Endothelial cell of umbilical vein (primary cell): ENCODE data around the gene BABAM2. TPM values are rescaled to one million over a fixed set of nuclear protein-coding genes. Genes with fewer than 3 reads are reported as not detected.

Experiments
- BruUV-seq: library from RNA; stranded (reverse); fragments of 400-500 nt; replicated peaks from 2 replicates; lab custom pipeline; 2021; lab: Mats Ljungman, UMichigan
- CTCF ChIA-PET: fragments of 300-600, 350-600 bp; sonication (Branson Sonifier 250); formaldehyde crosslinking; loops from one replicate; lab custom pipeline; 2021; ENCODE audit warnings: antibody characterized with exemption, inconsistent platforms; lab: Charles Lee
- POLR2A ChIA-PET: fragments of 300-600, 350-600 bp; sonication (Branson Sonifier 250); formaldehyde crosslinking; loops from one replicate; lab custom pipeline; 2021; ENCODE audit warnings: antibody characterized with exemption, inconsistent platforms; lab: Charles Lee
- DNase-seq: peaks from one replicate; pipeline ENCODE4 v3.0.0-alpha.2; 2011; ENCODE audit warnings: low read depth, low spot score
- FAIRE-seq: peaks from 2 replicates; lab custom pipeline; 2011; peaks lifted over from hg19 to GRCh38; lab: Jason Lieb, UNC
- H2AFZ ChIP-seq: 2 replicates; pipeline ENCODE4 v1.6.0; 2012; ENCODE audit warnings: low read depth, low read length, control low read depth, inconsistent platforms
- H3K27ac ChIP-seq: 2 replicates; pipeline ENCODE4 v1.5.1; 2011; ENCODE audit warnings: low read depth, mild to moderate bottlenecking, control low read depth, low read length, moderate library complexity; ENCODE audit not compliant: insufficient read depth
- H3K27me3 ChIP-seq, 2 experiments: 2 replicates each; pipeline versions ENCODE4 v1.6.0 to v1.6.1; 2011; ENCODE audit warnings: low read length in 2 of 2, mixed read lengths in 1 of 2; ENCODE audit not compliant: control insufficient read depth in 2 of 2, insufficient read depth in 2 of 2
- H3K36me3 ChIP-seq, 2 experiments: 2 replicates in 1 of 2; 3 replicates in 1 of 2; pipeline ENCODE4 v1.5.1; 2011; ENCODE audit warnings: low read length in 2 of 2, mild to moderate bottlenecking in 1 of 2, moderate library complexity in 1 of 2; ENCODE audit not compliant: control insufficient read depth in 2 of 2, insufficient read depth in 2 of 2; ENCODE audit errors: extremely low read depth in 1 of 2
- H3K4me1 ChIP-seq: 3 replicates; pipeline ENCODE4 v1.5.1; 2011; ENCODE audit warnings: mild to moderate bottlenecking, low read length; ENCODE audit not compliant: control insufficient read depth, insufficient read depth; ENCODE audit errors: extremely low read depth
- H3K4me2 ChIP-seq: 2 replicates; pipeline ENCODE4 v1.6.1; 2011; ENCODE audit warnings: low read length, control low read depth, mixed read lengths; ENCODE audit not compliant: insufficient read depth
- H3K4me3 ChIP-seq, 3 experiments: fragments of 200-600 bp in 1 of 3; sonication (generic), shearing (Covaris generic) in 1 of 3; replicated peaks in 1 of 3; 2 replicates each; pipeline ENCODE4 v1.5.1; 2011 to 2016; ENCODE audit warnings: control low read depth in 3 of 3, low read length in 3 of 3, mild to moderate bottlenecking in 2 of 3, inconsistent platforms in 1 of 3, low read depth in 1 of 3, moderate library complexity in 1 of 3; ENCODE audit not compliant: insufficient read depth in 1 of 3
- H3K79me2 ChIP-seq: 2 replicates; pipeline ENCODE4 v1.6.0; 2012; ENCODE audit warnings: low read length, inconsistent platforms; ENCODE audit not compliant: control insufficient read depth, insufficient read depth
- H3K9ac ChIP-seq: replicated peaks from 2 replicates; pipeline ENCODE3; 2011; ENCODE audit warnings: low read length, control low read depth; ENCODE audit not compliant: insufficient read depth; ENCODE audit errors: extremely low read depth
- H3K9me1 ChIP-seq: replicated peaks from 3 replicates; pipeline ENCODE4 v1.6.0; 2011; ENCODE audit warnings: mild to moderate bottlenecking, low read length; ENCODE audit not compliant: control insufficient read depth, insufficient read depth; ENCODE audit errors: extremely low read depth
- H3K9me3 ChIP-seq: replicated peaks from 2 replicates; pipeline ENCODE4 v1.5.1; 2012; ENCODE audit warnings: low read length, inconsistent platforms; ENCODE audit not compliant: control insufficient read depth, insufficient read depth
- H4K20me1 ChIP-seq: replicated peaks from 2 replicates; pipeline ENCODE3; 2011; ENCODE audit warnings: mild to moderate bottlenecking, low read length; ENCODE audit not compliant: control insufficient read depth, insufficient read depth; ENCODE audit errors: extremely low read depth
- EZH2 ChIP-seq: IDR thresholded peaks from 2 replicates; pipeline ENCODE4 v1.6.1; 2012; ENCODE audit warnings: borderline replicate concordance, low read depth, mild to moderate bottlenecking, moderate library complexity, low read length, inconsistent platforms; ENCODE audit not compliant: severe bottlenecking
- FOS ChIP-seq: IDR thresholded peaks from 2 replicates; pipeline ENCODE4 v1.6.1; 2011; ENCODE audit warnings: mild to moderate bottlenecking, low read length, moderate library complexity, borderline replicate concordance; ENCODE audit not compliant: insufficient read depth
- GATA2 ChIP-seq: IDR thresholded peaks from 2 replicates; pipeline ENCODE4 v1.7.0; 2011; ENCODE audit warnings: low read depth, mild to moderate bottlenecking, moderate library complexity, mixed read lengths, low read length; ENCODE audit not compliant: insufficient read length, insufficient read depth
- JUN ChIP-seq: IDR thresholded peaks from 2 replicates; pipeline ENCODE4 v1.6.1; 2011; ENCODE audit warnings: borderline replicate concordance, low read depth; ENCODE audit not compliant: insufficient read length, insufficient read depth
- MYC ChIP-seq: IDR thresholded peaks from one replicate; pipeline ENCODE4 v1.6.1; 2011; ENCODE audit warnings: mild to moderate bottlenecking, low read depth, low read length
- POLR2A ChIP-seq: IDR thresholded peaks from 2 replicates; pipeline ENCODE4 v1.6.1; 2012; ENCODE audit warnings: low read depth, mild to moderate bottlenecking, control low read depth, low read length
- POLR2AphosphoS5 ChIP-seq: IDR thresholded peaks from 2 replicates; pipeline ENCODE4 v1.6.1; 2012; ENCODE audit warnings: low read depth, mild to moderate bottlenecking, control low read depth, low read length, moderate library complexity; ENCODE audit not compliant: insufficient read depth
- dilution Hi-C: fragments of 300-500 bp; cut with MboI; formaldehyde crosslinking; loops from one replicate; pipeline ENCODE4 v1.15.0; 2019; ENCODE audit warnings: low sequenced_read_pairs; ENCODE audit not compliant: extremely low pct_ligation_motif_present
- intact Hi-C: fragments of 100-400 bp; cut with micrococcal nuclease; formaldehyde crosslinking; loops from one replicate; pipeline ENCODE4 v1.10.0; 2022
- polyA plus RNA-seq, 4 experiments: library from polyadenylated mRNA; depleted of rRNA in 3 of 4; stranded (reverse) in 3 of 4; unstranded in 1 of 4; fragments of >200 nt; gene quantifications; 2 replicates each; pipeline versions ENCODE4 v1.2.1 to v1.2.3, GENCODE V29; 2011 to 2012; ENCODE audit warnings: missing spikeins in 1 of 4
- total RNA-seq: library from RNA; stranded (reverse); gene quantifications from 2 replicates; pipeline ENCODE4 v1.2.3, GENCODE V29; 2021
- TF ChIP-seq, protein P1 (sequence below): IDR thresholded peaks from 2 replicates; pipeline ENCODE4 v1.6.1; 2011; ENCODE audit not compliant: insufficient read depth, insufficient read length
- TF ChIP-seq, protein P2 (sequence below), 2 donors: IDR thresholded peaks; 1 replicate in 1 of 2; 2 replicates in 1 of 2; pipeline ENCODE4 v1.5.1; 2011; ENCODE audit warnings: low read length in 2 of 2, mild to moderate bottlenecking in 2 of 2, moderate library complexity in 2 of 2, control low read depth in 1 of 2, inconsistent platforms in 1 of 2, low read depth in 1 of 2; ENCODE audit not compliant: insufficient read depth in 1 of 2; ENCODE audit errors: extremely low read depth in 1 of 2

BABAM2 gene
- total and polyA plus RNA-seq, 2 donors (not counting 3 experiments of a cell fraction or from before 2014, with no cell fraction given) = 19.9 to 27.6 TPM

DNA sequence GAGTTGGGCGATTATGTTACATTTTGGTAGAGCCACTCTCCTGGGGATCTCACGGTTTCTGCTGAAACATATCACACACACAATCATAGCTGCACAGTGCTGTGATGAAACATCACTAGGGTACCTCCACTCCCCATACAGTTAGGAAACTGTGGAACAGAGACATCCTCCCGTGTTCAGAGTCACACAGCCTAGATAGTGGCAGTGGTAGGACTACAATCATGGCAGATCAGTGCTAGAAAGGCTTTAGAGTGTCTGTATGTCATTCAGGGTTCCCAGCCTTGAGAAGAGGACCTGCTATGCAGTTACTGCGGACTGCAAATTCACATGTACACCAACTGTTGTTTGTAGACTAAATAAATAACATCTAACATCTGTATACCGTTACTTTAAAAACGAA is 291.8 kb downstream of the BABAM2 start:
- Histone ChIP-seq H3K27me3 (no peaks in the 10 kb centered on the region), H3K4me1 (no peaks in the 10 kb centered on the region), H4K20me1 (no peaks in the 10 kb centered on the region), H2AFZ (no peak overlapping the region), H3K27ac (no peak overlapping the region), H3K4me2 (no peak overlapping the region), H3K4me3 (no peak overlapping the region), H3K79me2 (no peaks in the 10 kb centered on the region), H3K9me1 (no peaks in the 10 kb centered on the region), H3K9ac (no peak overlapping the region), H3K36me3 (no peaks in the 10 kb centered on the region), H3K9me3 (no peaks in the 10 kb centered on the region)
- no peak for FAIRE-seq
- CTCF ChIA-PET = no interaction called here
- TF ChIP-seq FOS = no peak
- TF ChIP-seq POLR2AphosphoS5 = no peak
- no peak for TF ChIP-seq EZH2
- TF ChIP-seq, protein P1, sequence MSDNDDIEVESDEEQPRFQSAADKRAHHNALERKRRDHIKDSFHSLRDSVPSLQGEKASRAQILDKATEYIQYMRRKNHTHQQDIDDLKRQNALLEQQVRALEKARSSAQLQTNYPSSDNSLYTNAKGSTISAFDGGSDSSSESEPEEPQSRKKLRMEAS = no peak
- TF ChIP-seq POLR2A = no peak
- TF ChIP-seq MYC = no peak
- no peak for TF ChIP-seq JUN
- TF ChIP-seq, protein P2, sequence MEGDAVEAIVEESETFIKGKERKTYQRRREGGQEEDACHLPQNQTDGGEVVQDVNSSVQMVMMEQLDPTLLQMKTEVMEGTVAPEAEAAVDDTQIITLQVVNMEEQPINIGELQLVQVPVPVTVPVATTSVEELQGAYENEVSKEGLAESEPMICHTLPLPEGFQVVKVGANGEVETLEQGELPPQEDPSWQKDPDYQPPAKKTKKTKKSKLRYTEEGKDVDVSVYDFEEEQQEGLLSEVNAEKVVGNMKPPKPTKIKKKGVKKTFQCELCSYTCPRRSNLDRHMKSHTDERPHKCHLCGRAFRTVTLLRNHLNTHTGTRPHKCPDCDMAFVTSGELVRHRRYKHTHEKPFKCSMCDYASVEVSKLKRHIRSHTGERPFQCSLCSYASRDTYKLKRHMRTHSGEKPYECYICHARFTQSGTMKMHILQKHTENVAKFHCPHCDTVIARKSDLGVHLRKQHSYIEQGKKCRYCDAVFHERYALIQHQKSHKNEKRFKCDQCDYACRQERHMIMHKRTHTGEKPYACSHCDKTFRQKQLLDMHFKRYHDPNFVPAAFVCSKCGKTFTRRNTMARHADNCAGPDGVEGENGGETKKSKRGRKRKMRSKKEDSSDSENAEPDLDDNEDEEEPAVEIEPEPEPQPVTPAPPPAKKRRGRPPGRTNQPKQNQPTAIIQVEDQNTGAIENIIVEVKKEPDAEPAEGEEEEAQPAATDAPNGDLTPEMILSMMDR (IDR thresholded peaks at IDR 0.05; ENCODE audit: extremely low read depth in 1 of 2, insufficient read depth in 1 of 2, low read depth in 1 of 2, low read length in 2 of 2) = no peak
- TF ChIP-seq GATA2 = no peak
- intact Hi-C loops (no loop called here), dilution Hi-C loops (no loop called here)
- no TSS peak for BruUV-seq
- POLR2A ChIA-PET = no interaction called here
- no peak for DNase-seq
